ENCODE measurements around the gene SMIM30. TPM values are rescaled to one million over a fixed set of nuclear protein-coding genes. Genes with fewer than 3 reads are reported as not detected.
A peak's percentile ranks its signal among the peaks of the same experiment; 100 is the strongest.

Gene SMIM30
- total RNA-seq, 2 experiments from 2014 or later = 2.7 to 3.5 TPM

GRCh38 chr7:113086431-113086888 lies 31.9 kb downstream of the SMIM30 start, which contains the start of gene GPR85:
GPR85 (minus strand) TSS chr7:113086827; CDS start chr7:113084721, 2,106 bp downstream.
- H3K27ac ChIP-seq (ENCODE audit: low read depth in 1 of 2, low read length in 2 of 2) = no peak within 1 kb of the TSS
- intact Hi-C loops (cut with DNase I, micrococcal nuclease) = no loop called here
- Mint-ChIP-seq H3K27ac (no peak within 1 kb of the TSS), H3K9me3 (no peaks in the 10 kb centered on the region), H3K4me1 (ENCODE audit: low read depth) (peaks cover 12% of the 10 kb centered on the region), H3K27me3 (peaks cover 66% of the 10 kb centered on the region), H3K36me3 (ENCODE audit: low read depth) (no peaks in the 10 kb centered on the region), H3K4me3 (peak within 1 kb of the TSS; percentile 39)
- DNase-seq (peak in 8 of 14 experiments; percentile 4 to 64 (median 17)), ATAC-seq (ENCODE audit: poor library complexity) (peak; percentile 69)
- no peak for TF ChIP-seq CTCF (IDR thresholded peaks at IDR 0.05)
- H3K36me3 ChIP-seq (ENCODE audit: insufficient read depth, low read length) = no peaks in the 10 kb centered on the region
- ChIA-PET POLR2A (no interaction called here), CTCF (interaction anchor here (0.6 kb wide), 1 partner anchor 38 kb away, joined by 5 read pairs; no protein-coding TSS in a partner anchor)
- H3K9me3 ChIP-seq (ENCODE audit: control insufficient read depth in 1 of 2, insufficient read depth in 1 of 2, low read length in 2 of 2) = no peaks in the 10 kb centered on the region
- peaks cover 10% of the 10 kb centered on the region for H3K4me1 ChIP-seq (ENCODE audit: insufficient read depth, low read length)
- peaks cover 23 to 63% of the 10 kb centered on the region in 2 experiments for H3K27me3 ChIP-seq (ENCODE audit: control insufficient read depth in 1 of 2, insufficient read depth in 2 of 2, low read length in 2 of 2)
- no peak within 1 kb of the TSS for H3K4me3 ChIP-seq (ENCODE audit: low read length)

- Histone ChIP-seq H3K36me3 (ENCODE audit: insufficient read depth, low read length) (no peaks in the 10 kb centered on the region), H3K27ac (ENCODE audit: low read depth in 1 of 2, low read length in 2 of 2) (no peak overlapping the region), H3K9me3 (ENCODE audit: control insufficient read depth in 1 of 2, insufficient read depth in 1 of 2, low read length in 2 of 2) (no peaks in the 10 kb centered on the region), H3K4me3 (ENCODE audit: low read length) (no peak overlapping the region), H3K4me1 (ENCODE audit: insufficient read depth, low read length) (peaks cover 10% of the 10 kb centered on the region), H3K27me3 (ENCODE audit: control insufficient read depth in 1 of 2, insufficient read depth in 2 of 2, low read length in 2 of 2) (peaks cover 23 to 63% of the 10 kb centered on the region in 2 experiments)
- peaks cover 70% of the 10 kb centered on the region for H3K27me3 Mint-ChIP-seq
- H3K4me3 Mint-ChIP-seq = no peak overlapping the region
- H3K27ac Mint-ChIP-seq = no peak overlapping the region
- ChIA-PET POLR2A (no interaction called here), CTCF (interaction anchor here (0.6 kb wide), 1 partner anchor 39 kb away, joined by 5 read pairs; no protein-coding TSS in a partner anchor)
- H3K4me1 Mint-ChIP-seq (ENCODE audit: low read depth) = peaks cover 12% of the 10 kb centered on the region
- no peaks in the 10 kb centered on the region for H3K9me3 Mint-ChIP-seq
- H3K36me3 Mint-ChIP-seq (ENCODE audit: low read depth) = no peaks in the 10 kb centered on the region
- DNase-seq = no peak
- no peak for TF ChIP-seq CTCF (IDR thresholded peaks at IDR 0.05)
- intact Hi-C loops (cut with DNase I, micrococcal nuclease) = no loop called here
- peak; percentile 14 for ATAC-seq (ENCODE audit: poor library complexity)
Observed at GRCh38 chr7:113085781-113086390, 32.5 kb downstream of the SMIM30 start.

- Mint-ChIP-seq H3K27me3 (peaks cover 82% of the 10 kb centered on the region), H3K36me3 (ENCODE audit: low read depth) (no peaks in the 10 kb centered on the region), H3K27ac (no peak overlapping the region), H3K4me1 (ENCODE audit: low read depth) (peaks cover 12% of the 10 kb centered on the region), H3K9me3 (no peaks in the 10 kb centered on the region), H3K4me3 (no peak overlapping the region)
- Histone ChIP-seq H3K27ac (ENCODE audit: low read depth in 1 of 2, low read length in 2 of 2) (no peak overlapping the region), H3K9me3 (ENCODE audit: control insufficient read depth in 1 of 2, insufficient read depth in 1 of 2, low read length in 2 of 2) (no peaks in the 10 kb centered on the region), H3K27me3 (ENCODE audit: control insufficient read depth in 1 of 2, insufficient read depth in 2 of 2, low read length in 2 of 2) (peaks cover 23 to 63% of the 10 kb centered on the region in 2 experiments), H3K4me3 (ENCODE audit: low read length) (no peak overlapping the region), H3K36me3 (ENCODE audit: insufficient read depth, low read length) (no peaks in the 10 kb centered on the region), H3K4me1 (ENCODE audit: insufficient read depth, low read length) (peaks cover 10% of the 10 kb centered on the region)
- DNase-seq (no peak), ATAC-seq (ENCODE audit: poor library complexity) (no peak)
- ChIA-PET CTCF (interaction anchor here (0.6 kb wide), 1 partner anchor 9 kb away, joined by 3 read pairs; no protein-coding TSS in a partner anchor), POLR2A (no interaction called here)
- intact Hi-C loops (cut with DNase I, micrococcal nuclease) = no loop called here
- TF ChIP-seq CTCF (IDR thresholded peaks at IDR 0.05) = no peak
Observed at GRCh38 chr7:113084496-113085172, 33.7 kb downstream of the SMIM30 start.

Measured in CD4-positive, alpha-beta T cell (primary cell).